Breast epithelium (tissue), 3 donors: Measurements from ENCODE around the gene MEF2B.

Experiments used
- CTCF ChIP-seq, 3 donors: fragments of 450-650 bp; IDR thresholded peaks; one replicate each; pipeline ENCODE4 v1.5.1; 2016 to 2017; ENCODE audit warnings: antibody characterized with exemption in 3 of 3, mild to moderate bottlenecking in 3 of 3, moderate library complexity in 3 of 3
- POLR2A ChIP-seq: fragments of 450-650 bp; IDR thresholded peaks from one replicate; pipeline ENCODE4 v1.6.1; 2016; ENCODE audit warnings: antibody characterized with exemption, mild to moderate bottlenecking, moderate library complexity
- POLR2AphosphoS5 ChIP-seq, 3 donors: sonication (generic); formaldehyde crosslinking; IDR thresholded peaks; one replicate each; pipeline ENCODE4 v1.6.1; 2017; ENCODE audit warnings: antibody characterized with exemption in 3 of 3

GRCh38 chr19:19171821-19172532, 1.9 kb upstream of the MEF2B start:
- TF ChIP-seq CTCF (IDR thresholded peaks at IDR 0.05), result no peak
- TF ChIP-seq POLR2A, result no peak
- TF ChIP-seq POLR2AphosphoS5 (IDR thresholded peaks at IDR 0.05), result no peak
